ENCODE results near the gene ITGB6. TPM values are rescaled to one million over a fixed set of nuclear protein-coding genes. Genes with fewer than 3 reads are reported as not detected.

Gene ITGB6
- total RNA-seq, 1 donor from 2014 or later, result 7.6 TPM

DNA sequence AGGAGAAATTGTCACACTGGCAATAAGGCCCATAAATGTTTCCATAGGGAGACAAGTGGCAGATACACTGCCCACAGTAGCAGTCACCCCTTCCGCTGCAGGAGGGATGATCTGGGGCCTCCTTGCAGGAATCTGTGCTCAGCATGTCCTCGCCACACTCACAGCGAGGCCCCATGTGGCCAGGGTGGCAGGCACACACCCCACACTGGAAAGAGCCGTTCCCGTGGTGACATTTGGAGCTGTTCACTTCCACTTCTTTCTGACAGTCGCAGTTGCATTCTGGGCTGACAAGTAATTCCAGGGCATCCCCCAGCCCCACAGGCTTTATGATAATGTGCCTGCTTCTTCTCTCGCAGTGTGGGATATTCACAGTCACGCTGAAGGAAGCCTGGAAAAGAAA lies 62.6 kb downstream of the ITGB6 start:
- no peak overlapping the region for H3K27ac Mint-ChIP-seq (ENCODE audit: unreplicated experiment)
- Histone ChIP-seq H3K4me1 (ENCODE audit: insufficient read depth, low read length) (peaks cover 3% of the 10 kb centered on the region), H3K27me3 (ENCODE audit: insufficient read depth, low read length) (no peaks in the 10 kb centered on the region), H3K79me2 (ENCODE audit: insufficient read depth, low read length) (no peaks in the 10 kb centered on the region), H3K9ac (ENCODE audit: low read length) (no peak overlapping the region), H2AFZ (ENCODE audit: low read depth, low read length) (no peak overlapping the region), H3K9me3 (ENCODE audit: insufficient read depth, low read depth, low read length) (no peaks in the 10 kb centered on the region), H3K4me2 (ENCODE audit: low read length) (no peak overlapping the region), H4K20me1 (ENCODE audit: insufficient read depth, low read length) (no peaks in the 10 kb centered on the region), H3K4me3 (ENCODE audit: insufficient read depth, low read depth, low read length) (no peak overlapping the region), H3K27ac (ENCODE audit: low read depth, low read length) (no peak overlapping the region), H3K36me3 (ENCODE audit: insufficient read depth, low read length) (no peaks in the 10 kb centered on the region)
- H3K36me3 Mint-ChIP-seq (ENCODE audit: low read depth, unreplicated experiment), result no peaks in the 10 kb centered on the region
- no peaks in the 10 kb centered on the region for H3K27me3 Mint-ChIP-seq (ENCODE audit: low read depth, unreplicated experiment)
- DNase-seq (ENCODE audit: low read depth) (no peak), FAIRE-seq (no peak)
- H3K9me3 Mint-ChIP-seq (ENCODE audit: unreplicated experiment), result no peaks in the 10 kb centered on the region
- no peak overlapping the region for H3K4me3 Mint-ChIP-seq (ENCODE audit: unreplicated experiment)
- no peak for TF ChIP-seq EZH2 (IDR thresholded peaks at IDR 0.05; ENCODE audit: insufficient read depth, low read length)
- peaks cover 6% of the 10 kb centered on the region for H3K4me1 Mint-ChIP-seq (ENCODE audit: low read depth, unreplicated experiment)

DNA sequence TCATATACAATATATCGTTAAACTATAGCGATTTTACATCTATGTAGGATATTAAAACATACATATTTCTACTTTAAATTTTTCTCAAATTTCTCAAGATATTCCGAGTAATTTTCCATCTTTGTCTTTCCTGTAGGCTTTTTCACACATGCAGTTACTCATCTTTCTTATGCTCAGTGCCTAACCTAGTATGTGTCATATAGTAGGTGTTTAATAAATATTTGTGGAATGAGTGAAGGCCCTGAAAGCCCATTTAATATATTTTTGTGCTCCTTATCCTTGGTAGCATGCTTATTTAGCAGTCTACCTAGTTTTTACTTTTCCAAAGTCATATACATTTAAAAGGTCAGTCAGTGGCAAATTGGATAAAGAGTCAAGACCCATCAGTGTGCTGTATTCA lies 67.3 kb downstream of the ITGB6 start:
- H3K4me3 Mint-ChIP-seq (ENCODE audit: unreplicated experiment), result no peak overlapping the region
- no peaks in the 10 kb centered on the region for H3K4me1 ChIP-seq (ENCODE audit: insufficient read depth, low read length)

DNA sequence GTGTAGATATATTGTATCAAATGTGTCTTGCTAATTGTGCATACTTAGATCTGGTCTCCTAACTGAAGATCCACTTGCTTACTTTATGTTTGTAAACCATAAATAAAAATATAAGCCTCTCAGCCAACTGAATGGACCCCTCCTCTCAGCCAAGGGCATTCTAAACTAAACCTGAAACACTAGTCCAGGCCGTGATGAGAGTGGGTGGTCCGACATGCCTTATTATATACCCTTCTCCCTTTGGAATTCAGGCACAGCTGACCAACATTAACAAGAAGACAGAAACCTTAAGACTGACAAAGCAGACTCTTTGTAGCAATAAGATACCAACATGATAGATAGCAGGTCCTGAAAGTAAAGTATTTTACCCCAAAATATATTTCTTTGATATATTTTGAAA lies 73.3 kb downstream of the ITGB6 start:
- Mint-ChIP-seq H3K4me3 (ENCODE audit: unreplicated experiment) (no peak overlapping the region), H3K27ac (ENCODE audit: unreplicated experiment) (no peak overlapping the region), H3K36me3 (ENCODE audit: low read depth, unreplicated experiment) (no peaks in the 10 kb centered on the region), H3K9me3 (ENCODE audit: unreplicated experiment) (no peaks in the 10 kb centered on the region), H3K27me3 (ENCODE audit: low read depth, unreplicated experiment) (peaks cover 2% of the 10 kb centered on the region), H3K4me1 (ENCODE audit: low read depth, unreplicated experiment) (peaks cover 10% of the 10 kb centered on the region)
- Histone ChIP-seq H3K79me2 (ENCODE audit: insufficient read depth, low read length) (no peaks in the 10 kb centered on the region), H3K27me3 (ENCODE audit: insufficient read depth, low read length) (no peaks in the 10 kb centered on the region), H3K4me2 (ENCODE audit: low read length) (no peak overlapping the region), H2AFZ (ENCODE audit: low read depth, low read length) (no peak overlapping the region), H3K9me3 (ENCODE audit: insufficient read depth, low read depth, low read length) (no peaks in the 10 kb centered on the region), H3K9ac (ENCODE audit: low read length) (no peak overlapping the region), H3K4me3 (ENCODE audit: insufficient read depth, low read depth, low read length) (no peak overlapping the region), H3K36me3 (ENCODE audit: insufficient read depth, low read length) (no peaks in the 10 kb centered on the region), H3K4me1 (ENCODE audit: insufficient read depth, low read length) (no peaks in the 10 kb centered on the region), H3K27ac (ENCODE audit: low read depth, low read length) (no peak overlapping the region), H4K20me1 (ENCODE audit: insufficient read depth, low read length) (no peaks in the 10 kb centered on the region)
- no peak for TF ChIP-seq EZH2 (IDR thresholded peaks at IDR 0.05; ENCODE audit: insufficient read depth, low read length)
- TF ChIP-seq, protein P1, sequence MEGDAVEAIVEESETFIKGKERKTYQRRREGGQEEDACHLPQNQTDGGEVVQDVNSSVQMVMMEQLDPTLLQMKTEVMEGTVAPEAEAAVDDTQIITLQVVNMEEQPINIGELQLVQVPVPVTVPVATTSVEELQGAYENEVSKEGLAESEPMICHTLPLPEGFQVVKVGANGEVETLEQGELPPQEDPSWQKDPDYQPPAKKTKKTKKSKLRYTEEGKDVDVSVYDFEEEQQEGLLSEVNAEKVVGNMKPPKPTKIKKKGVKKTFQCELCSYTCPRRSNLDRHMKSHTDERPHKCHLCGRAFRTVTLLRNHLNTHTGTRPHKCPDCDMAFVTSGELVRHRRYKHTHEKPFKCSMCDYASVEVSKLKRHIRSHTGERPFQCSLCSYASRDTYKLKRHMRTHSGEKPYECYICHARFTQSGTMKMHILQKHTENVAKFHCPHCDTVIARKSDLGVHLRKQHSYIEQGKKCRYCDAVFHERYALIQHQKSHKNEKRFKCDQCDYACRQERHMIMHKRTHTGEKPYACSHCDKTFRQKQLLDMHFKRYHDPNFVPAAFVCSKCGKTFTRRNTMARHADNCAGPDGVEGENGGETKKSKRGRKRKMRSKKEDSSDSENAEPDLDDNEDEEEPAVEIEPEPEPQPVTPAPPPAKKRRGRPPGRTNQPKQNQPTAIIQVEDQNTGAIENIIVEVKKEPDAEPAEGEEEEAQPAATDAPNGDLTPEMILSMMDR (IDR thresholded peaks at IDR 0.05; ENCODE audit: insufficient read depth, low read depth, low read length), result no peak
- FAIRE-seq (no peak), DNase-seq (ENCODE audit: low read depth) (no peak)

More for the DNA sequence above, 67.3 kb downstream of the ITGB6 start:
- no peaks in the 10 kb centered on the region for H3K4me1 Mint-ChIP-seq (ENCODE audit: low read depth, unreplicated experiment)
- Histone ChIP-seq H3K36me3 (ENCODE audit: insufficient read depth, low read length) (no peaks in the 10 kb centered on the region), H2AFZ (ENCODE audit: low read depth, low read length) (no peak overlapping the region), H3K79me2 (ENCODE audit: insufficient read depth, low read length) (no peaks in the 10 kb centered on the region), H3K4me2 (ENCODE audit: low read length) (no peak overlapping the region), H3K27me3 (ENCODE audit: insufficient read depth, low read length) (no peaks in the 10 kb centered on the region), H3K9ac (ENCODE audit: low read length) (no peak overlapping the region), H3K4me3 (ENCODE audit: insufficient read depth, low read depth, low read length) (no peak overlapping the region), H3K9me3 (ENCODE audit: insufficient read depth, low read depth, low read length) (no peaks in the 10 kb centered on the region), H4K20me1 (ENCODE audit: insufficient read depth, low read length) (no peaks in the 10 kb centered on the region), H3K27ac (ENCODE audit: low read depth, low read length) (no peak overlapping the region)
- no peak for TF ChIP-seq EZH2 (IDR thresholded peaks at IDR 0.05; ENCODE audit: insufficient read depth, low read length)
- TF ChIP-seq, protein P1 (IDR thresholded peaks at IDR 0.05; ENCODE audit: insufficient read depth, low read depth, low read length), result no peak
- no peaks in the 10 kb centered on the region for H3K36me3 Mint-ChIP-seq (ENCODE audit: low read depth, unreplicated experiment)
- no peak for FAIRE-seq
- no peaks in the 10 kb centered on the region for H3K27me3 Mint-ChIP-seq (ENCODE audit: low read depth, unreplicated experiment)
- no peak overlapping the region for H3K27ac Mint-ChIP-seq (ENCODE audit: unreplicated experiment)
- DNase-seq (ENCODE audit: low read depth), result no peak
- no peaks in the 10 kb centered on the region for H3K9me3 Mint-ChIP-seq (ENCODE audit: unreplicated experiment)

All from astrocyte (in vitro differentiated cells and primary cell).